Skin epidermis (tissue), 12 donors: Measurements from ENCODE around the gene CPHXL.
A peak's percentile ranks its signal among the peaks of the same experiment; 100 is the strongest.

ENCODE experiments used
- H3K27ac ChIP-seq, 21 experiments: fragments of 200-600 bp; sonication (generic) in 11 of 21; one replicate each; pipeline ENCODE4 v1.5.0; 2020; ENCODE audit warnings: mild to moderate bottlenecking in 3 of 21, inconsistent platforms in 2 of 21, moderate library complexity in 2 of 21
- H3K4me3 ChIP-seq, 7 experiments: fragments of 200-600 bp; sonication (generic) in 2 of 7; one replicate each; pipeline ENCODE4 v1.5.0; 2020; ENCODE audit warnings: inconsistent platforms in 2 of 7, mild to moderate bottlenecking in 2 of 7, moderate library complexity in 1 of 7

Gene CPHXL

GRCh38 chr16:75726390-75726789, at the start of gene CPHXL:
Gene CPHXL, minus strand, starts transcription at chr16:75726490. Its CDS starts 48 bp downstream, at chr16:75726442.
- no peak within 1 kb of the TSS for H3K27ac ChIP-seq
- no peak within 1 kb of the TSS for H3K4me3 ChIP-seq

- no peak overlapping the region for H3K27ac ChIP-seq
- no peak overlapping the region for H3K4me3 ChIP-seq
These were observed 47.9 kb upstream of the CPHXL start for GRCh38 chr16:75774197-75774596.

- Histone ChIP-seq H3K27ac (no peak overlapping the region), H3K4me3 (no peak overlapping the region)
These were observed 43.8 kb upstream of the CPHXL start for GRCh38 chr16:75770051-75770450.

- Histone ChIP-seq H3K27ac (no peak overlapping the region), H3K4me3 (no peak overlapping the region)
These were observed 38.0 kb upstream of the CPHXL start for GRCh38 chr16:75764154-75764768.

DNA sequence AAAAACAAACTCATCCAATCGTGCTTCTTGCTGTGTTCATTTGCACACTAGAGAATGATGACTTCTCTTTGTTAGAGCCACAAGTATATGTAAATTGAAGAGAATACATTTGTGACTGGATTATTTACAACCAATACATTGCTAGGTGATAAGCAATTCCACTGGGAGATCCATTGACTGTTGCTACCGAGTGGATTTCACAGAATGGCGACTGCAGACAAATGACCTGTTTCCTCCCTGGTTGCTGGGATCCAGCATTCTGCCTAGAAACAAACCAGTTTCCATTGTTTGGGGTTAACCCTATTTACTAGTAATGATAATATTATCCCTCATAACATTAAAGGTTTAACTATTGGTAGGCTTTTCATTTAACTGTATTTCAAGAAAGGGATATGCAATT, 36.9 kb upstream of the CPHXL start:
- H3K4me3 ChIP-seq, result no peak overlapping the region
- no peak overlapping the region for H3K27ac ChIP-seq

- H3K4me3 ChIP-seq, result no peak overlapping the region
- no peak overlapping the region for H3K27ac ChIP-seq
These were observed 36.5 kb upstream of the CPHXL start for GRCh38 chr16:75762746-75763145.

GRCh38 chr16:75761108-75761507, 34.8 kb upstream of the CPHXL start:
- no peak overlapping the region for H3K27ac ChIP-seq

GRCh38 chr16:75760018-75760519, 33.8 kb upstream of the CPHXL start:
- no peak overlapping the region for H3K4me3 ChIP-seq
- H3K27ac ChIP-seq, result no peak overlapping the region

More at GRCh38 chr16:75761108-75761507, 34.8 kb upstream of the CPHXL start:
- no peak overlapping the region for H3K4me3 ChIP-seq

GRCh38 chr16:75758215-75758614, 31.9 kb upstream of the CPHXL start:
- Histone ChIP-seq H3K4me3 (no peak overlapping the region), H3K27ac (no peak overlapping the region)

DNA sequence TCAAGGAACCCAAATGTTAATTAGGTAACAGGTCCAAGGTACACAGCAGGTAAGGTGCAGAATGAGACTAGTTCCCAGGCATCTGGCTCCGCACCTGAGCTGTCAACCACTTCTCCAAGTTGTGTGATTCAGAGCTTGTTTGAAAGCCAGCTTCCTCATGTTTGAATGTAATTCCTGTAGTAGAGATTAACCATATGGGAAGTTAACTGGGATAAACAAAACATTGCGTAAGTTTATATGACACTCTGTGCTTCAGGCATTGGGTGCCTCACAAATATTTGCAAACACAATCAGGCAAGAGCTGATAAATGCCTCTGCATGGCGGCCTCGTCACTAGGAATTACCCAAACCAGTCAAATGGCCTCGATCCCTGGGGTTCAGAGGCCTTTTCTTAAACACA, 27.9 kb upstream of the CPHXL start:
- no peak overlapping the region for H3K4me3 ChIP-seq
- no peak overlapping the region for H3K27ac ChIP-seq

GRCh38 chr16:75750528-75750927, 24.2 kb upstream of the CPHXL start:
- Histone ChIP-seq H3K27ac (no peak overlapping the region), H3K4me3 (no peak overlapping the region)

DNA sequence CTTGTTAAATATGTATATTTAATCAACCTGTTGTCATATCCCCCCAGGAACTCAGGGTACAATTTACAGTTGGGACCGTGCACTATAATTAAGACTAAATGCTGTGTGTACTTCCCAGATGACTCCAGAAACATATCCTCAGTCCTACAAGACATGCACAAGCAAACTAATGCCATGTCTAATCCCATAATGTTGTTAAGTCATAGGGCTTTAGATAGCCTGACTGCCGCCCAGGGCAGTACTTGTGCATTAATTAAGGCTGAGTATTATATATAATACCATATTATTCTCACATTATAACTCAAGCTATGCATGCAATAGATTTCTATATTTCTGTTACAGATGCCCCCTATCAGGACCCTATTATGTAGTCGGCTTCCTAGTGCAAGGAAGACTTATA, 20.1 kb upstream of the CPHXL start:
- H3K4me3 ChIP-seq, result no peak overlapping the region

GRCh38 chr16:75745823-75746222, 19.5 kb upstream of the CPHXL start:
- no peak overlapping the region for H3K27ac ChIP-seq
- H3K4me3 ChIP-seq, result no peak overlapping the region

More for the DNA sequence above, 20.1 kb upstream of the CPHXL start:
- H3K27ac ChIP-seq, result no peak overlapping the region

GRCh38 chr16:75745242-75745641, 19.0 kb upstream of the CPHXL start:
- no peak overlapping the region for H3K27ac ChIP-seq
- H3K4me3 ChIP-seq, result no peak overlapping the region

DNA sequence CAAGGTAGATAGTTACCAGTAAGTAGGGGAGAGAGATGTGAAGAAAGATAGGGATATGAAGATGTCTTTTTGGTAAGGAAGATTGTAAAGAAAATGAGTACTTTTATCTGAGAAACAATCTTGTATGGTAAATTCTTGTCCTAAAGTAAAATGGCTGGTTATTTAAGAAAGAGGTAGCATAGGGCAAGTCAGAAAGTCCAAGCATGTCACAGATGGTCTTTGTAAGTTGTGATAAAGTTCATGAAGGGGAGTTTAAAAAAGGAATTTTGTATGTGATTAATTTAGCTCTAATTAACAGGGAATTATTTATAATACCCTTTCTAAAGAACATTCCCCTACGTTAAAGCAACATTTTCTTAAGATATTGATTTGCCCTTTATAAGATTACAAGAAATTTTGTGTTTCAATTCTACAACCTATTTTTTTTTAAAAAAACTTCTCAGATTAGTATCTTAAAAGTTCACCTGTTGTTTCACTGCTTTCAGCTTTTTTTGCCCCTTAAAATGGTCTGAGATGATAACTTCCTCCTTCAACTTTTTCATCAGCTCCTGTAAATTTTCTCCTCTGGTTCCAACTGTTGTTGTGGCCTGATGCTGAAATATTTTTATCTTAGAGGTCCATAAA, 16.2 kb upstream of the CPHXL start:
- Histone ChIP-seq H3K4me3 (no peak overlapping the region), H3K27ac (no peak overlapping the region)

GRCh38 chr16:75733305-75734211, 7.3 kb upstream of the CPHXL start:
- Histone ChIP-seq H3K4me3 (no peak overlapping the region), H3K27ac (peak overlapping the region in 8 of 21 experiments; percentile 0 to 60 (median 46))

- no peak overlapping the region for H3K4me3 ChIP-seq
- peak overlapping the region in 7 of 21 experiments; percentile 15 to 57 (median 36) for H3K27ac ChIP-seq
These were observed 6.6 kb upstream of the CPHXL start for GRCh38 chr16:75732871-75733270.

DNA sequence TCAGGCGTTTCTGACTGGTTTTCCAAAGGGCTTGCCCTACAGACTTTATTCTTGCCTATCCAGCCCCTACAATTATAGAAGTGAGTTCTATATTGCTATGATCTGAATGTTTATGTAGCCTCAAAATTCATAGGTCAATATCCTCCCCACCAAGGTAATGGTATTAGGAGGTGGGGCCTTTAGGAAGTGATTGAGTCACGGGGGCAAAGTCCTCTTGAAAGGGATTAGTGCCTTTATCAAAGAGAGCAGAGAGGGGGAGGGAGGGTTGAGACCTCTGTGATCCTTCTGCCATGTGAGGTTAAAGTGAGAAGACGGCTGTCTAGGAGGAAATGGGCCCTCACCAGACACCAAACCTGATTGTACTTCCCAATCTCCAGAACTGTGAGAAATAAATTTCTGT, 931 bp upstream of the CPHXL start:
- Histone ChIP-seq H3K4me3 (no peak overlapping the region), H3K27ac (no peak overlapping the region)

DNA sequence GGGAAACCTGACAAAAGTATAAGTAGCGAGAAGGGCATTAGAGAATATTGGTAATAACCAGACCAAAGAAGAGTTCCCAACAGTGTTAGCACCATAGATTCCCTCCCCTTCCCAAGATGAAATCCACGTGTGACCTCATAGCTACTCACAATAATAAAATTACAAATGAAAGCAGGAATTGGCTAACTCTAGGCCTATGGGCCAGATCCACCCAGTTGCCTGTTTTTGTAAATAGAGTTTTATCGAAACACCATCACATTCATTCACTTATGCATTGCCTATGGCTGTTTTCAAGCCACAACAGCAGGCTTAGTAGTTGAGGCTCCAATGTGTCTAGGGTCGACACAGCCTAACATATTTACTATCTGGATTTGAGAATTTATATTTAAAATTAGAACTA, 7.8 kb downstream of the CPHXL start:
- H3K4me3 ChIP-seq, result no peak overlapping the region
- no peak overlapping the region for H3K27ac ChIP-seq

GRCh38 chr16:75714661-75715060, 11.6 kb downstream of the CPHXL start:
- Histone ChIP-seq H3K27ac (no peak overlapping the region), H3K4me3 (no peak overlapping the region)

DNA sequence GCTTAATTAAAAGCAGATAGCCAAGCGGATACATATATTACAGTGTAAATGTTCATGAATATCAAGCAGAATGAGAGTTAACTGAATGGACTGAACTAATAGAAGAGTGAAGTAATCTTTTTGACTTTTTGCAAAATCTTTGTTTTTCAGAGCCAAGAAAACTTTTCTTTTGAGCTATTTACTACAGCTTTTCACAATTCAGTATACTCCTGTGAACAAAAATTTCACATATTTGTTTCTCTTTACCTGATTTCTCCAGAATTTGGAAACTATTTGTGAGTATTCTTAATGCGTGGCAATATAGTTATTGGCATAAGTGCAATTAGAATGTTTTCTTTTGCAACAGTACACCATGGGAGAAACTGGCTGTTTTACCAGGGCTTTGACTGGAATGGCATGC, 15.9 kb downstream of the CPHXL start:
- Histone ChIP-seq H3K4me3 (no peak overlapping the region), H3K27ac (no peak overlapping the region)
